ENCODE data around the gene MAGEB17.

The MAGEB17 gene

GRCh38 chrX:16125520-16126149 lies 41.6 kb upstream of the MAGEB17 start:
- H3K4me3 ChIP-seq (ENCODE audit: low read depth, low read length), result peak overlapping the region; percentile 28
- no peak for DNase-seq (ENCODE audit: low read depth, low spot score)
- CTCF ChIA-PET, result interaction anchor here (0.7 to 2.5 kb wide), 5 partner anchors 9 to 539 kb away, joined by 3 to 10 read pairs (median 5); no protein-coding TSS in a partner anchor
- TF ChIP-seq CTCF (IDR thresholded peaks at IDR 0.05; ENCODE audit: insufficient read depth, low read length, missing control alignments), result no peak
- POLR2A ChIA-PET, result no interaction called here

GRCh38 chrX:16130707-16131106 lies 36.6 kb upstream of the MAGEB17 start:
- H3K4me3 ChIP-seq (ENCODE audit: low read depth, low read length), result no peak overlapping the region
- DNase-seq (ENCODE audit: low read depth, low spot score), result no peak
- ChIA-PET CTCF (interaction anchor here (3.6 kb wide), 1 partner anchor 9 kb away, joined by 18 read pairs; the partner anchor contains the start of gene GRPR), POLR2A (no interaction called here)
- TF ChIP-seq CTCF (IDR thresholded peaks at IDR 0.05; ENCODE audit: insufficient read depth, low read length, missing control alignments), result no peak

GRCh38 chrX:16134936-16135335 lies 32.3 kb upstream of the MAGEB17 start:
- ChIA-PET POLR2A (interaction anchor here (0.6 kb wide), 1 partner anchor 147 kb away, joined by 4 read pairs; no protein-coding TSS in a partner anchor), CTCF (interaction anchor here (1.6 to 4.0 kb wide), 2 partner anchors 9 to 13 kb away, joined by 7 to 17 read pairs; partner anchors contain the start of gene GRPR)
- H3K4me3 ChIP-seq (ENCODE audit: low read depth, low read length), result no peak overlapping the region

GRCh38 chrX:16136080-16136479 lies 31.2 kb upstream of the MAGEB17 start:
- ChIA-PET CTCF (interaction anchor here (1.0 to 4.0 kb wide), 3 partner anchors 11 to 14 kb away, joined by 3 to 17 read pairs (median 6); partner anchors contain the start of gene GRPR), POLR2A (no interaction called here)
- no peak overlapping the region for H3K4me3 ChIP-seq (ENCODE audit: low read depth, low read length)
- no peak for TF ChIP-seq CTCF (IDR thresholded peaks at IDR 0.05; ENCODE audit: insufficient read depth, low read length, missing control alignments)
- no peak for DNase-seq (ENCODE audit: low read depth, low spot score)

More at GRCh38 chrX:16134936-16135335, 32.3 kb upstream of the MAGEB17 start:
- no peak for TF ChIP-seq CTCF (IDR thresholded peaks at IDR 0.05; ENCODE audit: insufficient read depth, low read length, missing control alignments)
- no peak for DNase-seq (ENCODE audit: low read depth, low spot score)

- no peak for TF ChIP-seq CTCF (IDR thresholded peaks at IDR 0.05; ENCODE audit: insufficient read depth, low read length, missing control alignments)
- ChIA-PET POLR2A (no interaction called here), CTCF (interaction anchor here (1.6 to 4.0 kb wide), 4 partner anchors 12 to 299 kb away, joined by 3 to 17 read pairs (median 6); partner anchors contain the start of gene GRPR)
- no peak overlapping the region for H3K4me3 ChIP-seq (ENCODE audit: low read depth, low read length)
- DNase-seq (ENCODE audit: low read depth, low spot score), result no peak
Measured at GRCh38 chrX:16137416-16138107, 29.7 kb upstream of the MAGEB17 start.

GRCh38 chrX:16138108-16138427 lies 29.2 kb upstream of the MAGEB17 start:
- H3K4me3 ChIP-seq (ENCODE audit: low read depth, low read length), result no peak overlapping the region
- DNase-seq (ENCODE audit: low read depth, low spot score), result no peak
- ChIA-PET CTCF (interaction anchor here (1.6 to 4.0 kb wide), 4 partner anchors 12 to 298 kb away, joined by 3 to 17 read pairs (median 6); partner anchors contain the start of gene GRPR), POLR2A (no interaction called here)
- no peak for TF ChIP-seq CTCF (IDR thresholded peaks at IDR 0.05; ENCODE audit: insufficient read depth, low read length, missing control alignments)

Measured in AG04449 (cell line).